Left hindlimb (tissue), 1 donor: Measurements from ENCODE around the gene MGAT5B.
A peak's percentile ranks its signal among the peaks of the same experiment; 100 is the strongest.

Experiments used
- DNase-seq: peaks from one replicate; pipeline ENCODE4 v3.0.0-alpha.2; 2018

The MGAT5B gene

DNA sequence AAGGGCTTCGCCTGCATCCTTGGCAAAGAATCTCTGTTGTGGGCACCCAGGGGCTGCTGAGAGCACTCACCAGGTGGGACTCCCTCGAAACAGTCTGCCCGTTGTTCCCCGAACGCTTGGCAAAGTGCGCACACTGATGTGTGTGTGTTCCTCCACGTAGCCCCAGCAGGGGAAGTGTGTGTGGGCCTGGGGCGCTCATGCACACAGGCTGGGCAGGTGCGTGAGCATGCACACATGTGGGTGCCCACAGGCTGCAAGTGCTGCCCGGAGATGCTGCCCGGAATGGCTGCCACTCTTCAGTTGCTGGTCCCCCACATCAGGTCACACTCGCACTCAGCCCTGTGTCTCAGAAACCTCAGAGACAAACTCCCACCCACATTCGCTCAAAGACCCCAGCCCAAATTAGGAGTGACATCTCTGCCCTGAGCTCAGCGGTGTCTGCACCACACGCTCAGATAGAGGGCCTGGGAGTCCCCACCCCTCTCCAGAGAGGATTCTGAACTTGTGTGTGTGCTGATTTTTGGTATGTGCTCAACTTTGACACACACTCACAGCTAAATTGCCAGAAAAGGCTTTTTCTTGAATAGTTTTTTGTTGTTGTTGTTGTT is 119.4 kb downstream of the MGAT5B start:
- DNase-seq, result no peak

DNA sequence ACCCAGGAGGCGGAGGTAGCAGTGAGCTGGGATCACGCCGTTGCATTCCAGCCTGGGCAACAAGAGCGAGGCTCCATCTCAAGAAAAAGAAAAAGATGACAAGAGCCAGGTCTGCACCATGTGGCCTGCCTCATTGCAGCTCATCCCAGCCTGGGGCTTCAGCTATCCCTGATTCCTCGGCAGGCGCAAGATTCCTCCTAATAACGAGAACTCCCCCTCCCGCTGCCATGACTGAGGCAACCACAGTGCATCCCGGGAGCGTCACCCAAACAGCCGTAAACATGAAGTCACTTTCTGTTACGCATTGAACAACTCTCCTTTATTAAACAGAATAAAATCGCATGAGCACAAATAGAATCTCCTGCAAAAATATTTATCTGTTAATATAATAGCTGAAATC is 120.6 kb downstream of the MGAT5B start:
- no peak for DNase-seq

- no peak for DNase-seq
Observed at GRCh38 chr17:76989519-76989918, 121.3 kb downstream of the MGAT5B start.

DNA sequence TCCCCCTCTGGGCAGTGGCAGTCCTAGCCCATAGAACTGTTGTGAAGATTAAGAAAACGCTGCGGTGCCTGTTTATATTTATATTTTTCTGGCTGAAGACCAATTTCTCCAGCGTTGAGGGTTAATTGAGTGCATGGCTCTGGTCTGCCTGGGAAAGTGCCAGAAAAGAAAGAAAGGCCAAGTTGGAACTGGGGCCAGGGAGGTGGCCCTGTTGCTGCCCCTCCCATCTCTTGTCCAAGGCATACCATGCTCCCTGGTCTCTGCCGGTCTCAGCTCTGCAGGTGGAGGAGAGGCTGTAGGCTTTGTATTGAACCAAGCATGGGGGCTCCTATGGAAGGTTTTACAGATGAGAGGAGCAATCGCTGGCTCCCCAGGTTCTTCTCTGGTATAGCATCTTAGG is 124.7 kb downstream of the MGAT5B start:
- DNase-seq, result no peak

GRCh38 chr17:76993651-76994050 is 125.4 kb downstream of the MGAT5B start:
- no peak for DNase-seq

DNA sequence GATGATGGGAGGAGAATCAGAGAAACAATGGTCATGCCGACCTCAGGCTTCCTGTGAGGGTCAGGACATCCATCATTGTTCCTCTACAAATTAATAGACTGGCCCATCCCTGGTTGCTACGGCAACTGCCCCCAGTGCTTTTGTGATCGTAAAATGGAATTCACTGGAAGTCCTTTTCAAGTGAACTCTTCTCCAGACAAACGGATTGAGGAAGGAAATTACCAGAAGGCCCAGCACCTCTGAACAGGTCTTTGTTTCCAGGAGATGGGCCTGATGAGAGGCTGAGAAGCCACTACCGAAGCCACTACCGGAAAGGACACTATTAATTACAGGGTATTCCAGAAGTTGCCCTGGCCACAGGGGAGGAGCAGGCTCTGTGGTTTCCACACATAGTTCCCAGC is 126.0 kb downstream of the MGAT5B start:
- peak; percentile 48 for DNase-seq

DNA sequence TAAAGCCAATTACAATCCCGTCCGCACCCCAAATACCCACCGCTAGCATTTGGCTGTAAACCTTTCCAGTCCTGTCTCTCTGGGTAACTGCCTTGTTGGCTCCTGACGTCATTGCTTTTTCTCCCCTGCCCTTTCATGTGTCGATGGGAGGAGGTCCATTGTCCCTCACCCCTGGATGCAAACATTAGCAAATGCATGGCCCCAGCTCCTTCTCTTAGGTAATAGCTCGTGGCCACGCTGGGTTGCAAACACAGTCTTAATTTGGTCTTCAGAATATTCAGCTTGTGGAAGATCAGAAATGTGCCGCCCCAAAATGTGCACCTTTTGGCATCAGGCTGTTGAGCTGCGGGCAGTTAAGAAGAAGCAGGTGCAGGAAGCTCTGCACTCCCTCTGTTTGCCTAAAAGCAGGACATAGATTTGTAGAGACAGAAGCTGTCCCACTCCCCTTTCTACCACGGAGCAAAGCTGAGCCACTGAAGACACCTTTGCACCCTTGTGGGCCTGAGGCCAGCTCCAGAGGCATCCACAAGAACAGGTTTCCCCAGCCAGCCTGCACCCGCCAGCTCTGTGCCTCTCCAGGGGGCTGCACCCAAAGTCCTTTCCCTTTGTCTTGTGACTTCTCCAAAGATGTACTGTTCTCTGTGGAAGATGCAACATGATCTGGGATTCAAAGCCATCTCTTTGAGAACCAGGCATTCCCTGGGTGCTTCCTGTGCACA is 127.3 kb downstream of the MGAT5B start:
- no peak for DNase-seq

DNA sequence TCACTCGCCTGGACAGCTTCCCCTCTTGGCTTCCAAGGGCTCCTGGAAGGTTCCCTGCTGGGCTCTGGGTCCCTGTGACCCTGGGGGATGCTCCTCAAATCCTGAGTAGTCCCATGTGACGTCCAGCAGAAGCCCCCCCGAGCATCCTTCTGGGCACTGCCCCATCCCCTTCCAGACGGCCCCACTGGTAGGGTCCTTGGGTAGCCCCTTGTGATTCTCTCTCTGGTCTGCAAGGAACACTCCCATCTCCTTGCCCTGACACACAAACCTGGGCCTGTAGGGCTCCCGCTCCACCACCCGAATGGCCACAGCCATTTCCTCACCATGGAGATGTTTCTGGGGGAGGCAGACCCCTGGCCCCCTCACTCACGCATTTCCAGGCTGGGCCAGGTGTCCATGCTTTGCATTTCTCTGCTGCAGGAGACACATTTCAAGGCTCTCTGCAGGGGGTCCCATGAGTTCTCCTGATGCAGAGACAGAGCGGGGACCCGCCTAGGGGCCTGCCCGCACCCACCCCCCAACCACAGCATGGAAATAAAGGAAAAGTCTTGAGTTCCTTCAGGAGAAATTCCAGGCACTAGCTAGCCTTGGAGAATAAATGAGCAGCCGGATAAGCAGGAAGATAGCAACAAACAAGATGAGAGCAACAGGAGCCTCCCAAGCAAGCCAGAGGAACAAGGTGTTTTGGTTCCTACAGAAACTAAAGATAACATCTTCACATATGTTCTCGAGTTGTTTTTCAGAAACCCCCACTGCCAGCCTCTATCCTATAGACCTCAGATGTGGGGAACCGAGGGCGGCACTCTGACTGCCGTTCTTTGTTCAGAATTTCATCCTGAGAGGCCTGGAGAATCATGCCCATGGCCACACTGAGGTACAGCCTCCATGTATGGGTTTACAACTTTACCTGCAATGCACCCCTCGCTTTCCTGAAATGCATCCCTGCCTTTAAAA is 128.8 kb downstream of the MGAT5B start:
- DNase-seq, result no peak

- DNase-seq, result no peak
Observed at GRCh38 chr17:76997981-76998531, 129.9 kb downstream of the MGAT5B start.

GRCh38 chr17:76998839-76999238 is 130.6 kb downstream of the MGAT5B start:
- no peak for DNase-seq
